GOT3 (cell line): ENCODE measurements around the gene MYL2.

ENCODE experiments used
- DNase-seq: peaks from one replicate; lab custom pipeline; 2025; ENCODE audit warnings: mixed read lengths; lab: John Stamatoyannopoulos, UW

The MYL2 gene

DNA sequence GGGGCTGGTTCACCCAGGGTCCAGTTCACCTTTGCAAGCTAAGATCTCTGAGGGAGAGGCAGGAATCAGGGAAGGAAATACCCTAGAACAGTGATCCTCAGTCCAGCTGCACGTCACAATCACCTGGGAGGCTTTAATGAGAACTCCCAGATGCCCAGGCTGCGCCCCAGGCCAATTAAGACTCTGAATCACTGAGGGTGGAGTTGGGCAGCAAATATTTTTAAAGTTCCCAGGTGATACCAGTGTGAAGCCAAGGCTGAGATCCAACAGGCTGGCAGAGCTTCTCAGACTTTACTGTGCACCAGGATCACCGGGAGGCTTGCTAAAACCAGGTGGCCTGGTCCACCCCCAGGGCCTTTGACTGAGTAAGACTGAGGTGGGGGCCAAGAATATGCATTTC lies 23.8 kb downstream of the MYL2 start:
- DNase-seq, result no peak

DNA sequence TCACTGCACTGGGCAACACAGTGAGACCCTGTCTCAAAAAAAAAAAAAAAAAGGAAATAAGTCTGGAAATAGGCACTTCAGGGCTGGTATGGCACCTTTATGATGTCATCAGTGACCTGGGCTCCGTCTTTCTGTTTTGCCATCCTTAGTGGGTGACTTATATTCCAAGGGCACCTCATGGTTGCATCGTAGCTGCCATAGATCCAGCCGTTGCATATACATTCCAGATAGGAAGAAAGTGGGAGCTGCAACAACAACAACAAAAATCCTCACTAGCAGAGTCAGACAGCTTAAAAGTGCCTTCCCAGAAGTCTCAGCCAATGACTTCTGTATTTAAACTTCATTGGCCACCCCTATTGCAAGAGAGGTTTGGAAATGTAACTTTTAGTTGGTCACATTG lies 26.4 kb downstream of the MYL2 start:
- DNase-seq, result no peak

GRCh38 chr12:110889361-110889760 lies 31.0 kb downstream of the MYL2 start:
- DNase-seq, result no peak

DNA sequence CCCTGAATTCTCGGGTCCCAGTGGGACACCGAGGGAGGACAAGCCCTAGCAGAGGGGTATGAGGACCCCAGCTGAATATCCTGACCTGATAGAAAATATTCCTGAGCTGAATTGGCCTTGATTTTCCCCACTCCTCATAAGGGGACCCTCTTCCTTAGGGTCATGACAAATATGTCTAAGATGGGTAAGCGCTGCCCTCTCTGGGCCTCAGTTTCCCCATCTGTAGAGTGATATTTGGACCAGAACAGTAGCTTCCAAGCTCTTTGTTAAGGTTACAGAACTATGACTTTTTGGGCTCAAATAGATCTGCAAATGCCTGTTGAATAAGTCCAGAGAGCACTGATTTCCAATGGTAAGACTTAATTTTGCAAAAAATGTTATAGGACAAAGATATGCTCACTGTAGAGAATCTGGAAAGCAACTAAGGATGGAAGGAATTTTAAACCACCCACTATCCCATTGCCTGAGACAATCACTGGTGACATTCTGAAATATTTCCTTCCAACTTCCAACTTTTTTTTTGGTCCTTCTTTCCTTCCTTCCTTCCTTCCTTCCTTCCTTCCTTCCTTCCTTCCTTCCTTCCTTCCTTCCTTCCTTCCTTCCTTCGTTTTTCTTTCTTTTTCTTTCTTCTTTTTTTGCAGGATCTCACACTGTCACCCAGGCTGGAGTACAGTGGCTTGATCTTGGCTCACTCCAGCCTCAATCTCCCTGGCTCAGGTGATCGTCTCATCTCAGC lies 32.0 kb downstream of the MYL2 start:
- no peak for DNase-seq

DNA sequence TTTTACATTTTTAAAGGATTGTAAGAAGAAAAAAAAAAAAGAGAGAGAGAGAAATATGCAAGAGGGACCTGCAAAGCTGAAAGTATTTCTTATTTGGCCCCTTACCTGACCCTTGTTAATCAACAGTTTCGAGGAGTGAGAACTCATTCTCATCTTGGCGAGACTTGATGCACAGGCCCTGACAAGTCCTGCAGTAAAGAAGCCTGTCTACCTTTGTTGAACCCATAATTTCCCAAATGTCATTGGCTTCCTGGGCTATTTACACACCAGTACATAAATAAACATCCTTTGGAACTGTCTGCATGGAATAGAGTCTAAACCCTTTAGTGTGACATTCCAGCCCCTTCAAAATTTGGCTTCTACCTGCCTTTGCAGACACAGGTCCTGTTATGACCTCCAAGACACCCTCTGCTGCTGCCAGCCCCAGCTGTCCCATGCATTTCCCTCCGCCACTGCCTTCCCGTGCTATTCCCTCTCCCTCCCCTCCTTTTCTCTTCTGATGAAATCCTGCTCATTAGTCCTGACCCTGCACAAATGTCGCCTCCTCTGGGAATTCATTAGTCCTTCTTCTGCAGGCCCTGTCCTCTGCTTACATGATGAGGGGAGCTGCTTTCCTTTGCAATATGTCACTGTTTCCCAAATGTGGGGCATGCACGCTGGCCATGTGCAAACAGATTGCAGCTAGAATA lies 35.1 kb downstream of the MYL2 start:
- DNase-seq, result no peak

DNA sequence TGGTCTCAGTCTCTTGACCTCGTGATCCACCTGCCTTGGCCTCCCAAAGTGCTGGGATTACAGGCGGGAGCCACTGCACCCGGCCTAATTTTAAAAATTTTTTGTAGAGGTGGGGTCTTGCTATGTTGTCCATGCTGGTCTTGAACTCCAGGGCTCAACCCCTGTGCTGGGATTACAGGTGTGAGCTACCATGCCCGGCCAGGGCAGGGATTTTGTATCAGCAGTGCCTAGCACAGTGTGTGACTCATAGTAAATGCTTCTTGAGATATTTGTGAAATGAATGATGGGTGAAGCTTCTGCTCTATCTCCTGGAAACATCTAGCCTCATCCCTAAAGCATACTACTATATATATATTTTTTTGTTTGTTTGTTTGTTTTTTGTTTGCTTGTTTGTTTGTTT lies 37.1 kb downstream of the MYL2 start:
- DNase-seq, result no peak

- no peak for DNase-seq
These were observed 39.7 kb downstream of the MYL2 start for GRCh38 chr12:110880651-110881050.

DNA sequence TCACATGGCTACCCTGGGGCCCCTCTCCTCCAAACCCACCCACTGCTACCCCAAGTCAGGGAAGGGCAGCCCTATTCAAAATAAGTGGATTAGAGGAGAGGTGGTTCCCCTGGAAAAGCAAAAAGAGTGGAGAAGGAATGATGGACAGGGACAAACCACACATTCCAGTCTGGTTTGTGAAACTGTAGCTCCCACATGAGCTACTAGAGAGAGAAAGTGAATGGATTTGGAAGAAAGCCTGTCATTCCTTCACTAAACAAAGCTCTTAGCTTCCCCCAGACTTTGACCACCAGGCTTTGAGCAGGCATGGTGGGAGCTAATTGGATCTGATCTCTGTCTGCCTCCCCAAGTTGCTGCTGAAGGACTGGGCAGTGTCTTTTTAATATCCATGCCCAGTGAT lies 45.6 kb downstream of the MYL2 start:
- no peak for DNase-seq

DNA sequence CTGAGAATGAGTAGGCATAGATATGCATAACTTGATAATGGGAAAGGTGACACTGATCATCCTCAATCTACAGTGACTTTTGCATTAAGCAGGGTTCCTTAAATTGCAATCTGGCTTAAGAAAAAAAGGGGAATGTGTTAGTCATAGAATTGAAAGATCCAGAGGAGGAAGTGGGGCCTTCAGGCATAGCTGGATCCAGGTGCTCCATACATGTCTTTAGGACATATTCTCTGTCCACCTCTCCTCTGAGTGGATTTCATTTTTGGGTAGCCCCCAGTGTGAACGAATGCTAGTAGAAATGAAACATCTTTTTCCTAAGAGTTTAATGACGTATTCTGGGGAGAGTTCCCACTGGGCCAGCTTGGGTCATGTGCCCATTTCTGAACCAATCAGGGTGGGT lies 46.0 kb downstream of the MYL2 start:
- DNase-seq, result no peak

DNA sequence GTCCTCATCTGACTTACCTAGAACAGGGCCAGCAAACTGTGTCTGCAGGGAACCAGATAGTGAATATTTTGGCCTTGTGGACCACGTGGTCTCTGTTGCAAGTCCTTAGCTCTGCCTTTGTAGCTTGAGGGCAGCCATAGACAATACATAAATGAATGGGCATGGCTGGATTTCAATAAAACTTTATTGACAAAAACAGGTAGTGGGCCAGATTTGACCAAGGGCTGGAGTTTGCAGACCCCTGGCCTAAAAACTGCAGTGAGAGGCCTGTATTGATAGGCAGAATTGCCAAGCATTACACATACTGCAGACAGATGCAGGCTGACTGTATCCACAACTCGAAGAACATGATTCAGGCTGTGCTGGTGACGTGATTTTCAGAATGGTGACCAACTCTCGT lies 48.3 kb downstream of the MYL2 start:
- DNase-seq, result no peak

GRCh38 chr12:110869803-110870202 lies 50.6 kb downstream of the MYL2 start:
- no peak for DNase-seq

- no peak for DNase-seq
These were observed 51.4 kb downstream of the MYL2 start for GRCh38 chr12:110869026-110869425.

GRCh38 chr12:110865521-110865920 lies 54.9 kb downstream of the MYL2 start:
- no peak for DNase-seq

- no peak for DNase-seq
These were observed 57.2 kb downstream of the MYL2 start for GRCh38 chr12:110863161-110863560.

DNA sequence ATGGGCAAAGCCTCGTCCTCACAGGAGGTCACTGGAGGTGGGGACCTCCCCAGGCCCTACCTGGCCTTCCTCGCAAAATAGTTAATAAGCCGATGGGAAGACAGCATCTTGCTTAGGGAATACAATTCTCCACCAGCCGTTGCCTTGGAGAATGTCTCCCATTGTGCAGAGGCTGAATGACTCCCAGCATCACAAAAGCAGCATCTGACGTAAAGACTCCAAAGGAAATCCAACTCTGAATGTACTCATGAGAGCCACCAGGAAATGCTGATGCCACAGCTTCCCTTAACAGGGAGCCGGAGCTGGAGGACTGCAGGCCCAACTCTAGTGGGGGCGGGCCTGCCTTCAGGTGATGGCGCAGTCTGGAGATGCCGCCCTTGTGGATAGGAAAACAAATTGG lies 58.0 kb downstream of the MYL2 start:
- DNase-seq, result no peak

DNA sequence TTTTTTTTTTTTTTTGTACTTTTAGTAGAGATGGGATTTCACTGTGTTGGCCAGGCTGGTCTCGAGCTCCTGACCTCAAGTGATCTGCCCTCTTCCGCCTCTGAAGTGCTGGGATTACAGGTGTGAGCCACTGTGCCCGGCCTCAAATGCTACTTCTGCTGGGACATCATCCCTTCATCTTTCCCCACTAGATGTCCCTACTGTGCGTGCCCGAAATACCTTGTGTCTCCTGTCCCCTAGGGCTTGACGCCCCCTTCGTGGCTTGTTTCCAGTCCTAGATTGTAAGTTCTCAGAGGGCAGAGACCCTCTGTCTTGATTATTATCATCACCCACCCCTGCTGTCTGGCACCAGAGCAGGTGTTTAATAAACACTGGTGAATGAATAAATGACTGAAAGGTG lies 58.6 kb downstream of the MYL2 start:
- DNase-seq, result no peak
